AG09319 (cell line): ENCODE data around the gene CMTM4.
"Not testable (repeated sequence)": the region's sequence is repeated elsewhere in the genome, so short reads cannot be mapped to it uniquely, and the experiment has no call there.

Experiments used
- DNase-seq: peaks from one replicate; pipeline ENCODE4 v3.0.0-alpha.2; 2010; ENCODE audit warnings: low read depth; ENCODE audit errors: extremely low read depth
- TF ChIP-seq, protein P1 (sequence below): IDR thresholded peaks from 2 replicates; pipeline ENCODE4 v1.5.1; 2011; ENCODE audit warnings: low read depth, mild to moderate bottlenecking, inconsistent platforms, low read length, moderate library complexity

CMTM4 gene

DNA sequence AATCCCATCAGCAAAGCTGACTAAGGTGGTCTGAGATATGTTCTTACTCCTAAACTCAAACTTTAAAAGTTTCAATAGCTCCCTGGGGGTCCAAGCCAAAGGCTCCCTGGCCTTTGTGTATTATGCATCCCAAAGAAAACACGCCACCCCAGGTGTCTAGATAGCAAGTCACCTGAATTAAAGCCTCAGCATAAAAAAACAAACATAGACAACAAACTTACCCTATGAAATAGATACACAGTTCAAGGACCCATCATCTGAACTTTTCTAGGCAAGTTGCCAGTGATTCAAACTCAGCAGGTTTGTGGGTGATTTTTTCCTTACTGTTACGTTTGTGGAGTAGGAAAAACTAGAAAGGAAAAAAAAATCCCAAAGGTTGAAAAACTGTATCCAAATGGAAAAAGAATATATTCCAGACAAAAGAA lies 79.5 kb downstream of the CMTM4 start:
- DNase-seq = no peak
- TF ChIP-seq, protein P1, sequence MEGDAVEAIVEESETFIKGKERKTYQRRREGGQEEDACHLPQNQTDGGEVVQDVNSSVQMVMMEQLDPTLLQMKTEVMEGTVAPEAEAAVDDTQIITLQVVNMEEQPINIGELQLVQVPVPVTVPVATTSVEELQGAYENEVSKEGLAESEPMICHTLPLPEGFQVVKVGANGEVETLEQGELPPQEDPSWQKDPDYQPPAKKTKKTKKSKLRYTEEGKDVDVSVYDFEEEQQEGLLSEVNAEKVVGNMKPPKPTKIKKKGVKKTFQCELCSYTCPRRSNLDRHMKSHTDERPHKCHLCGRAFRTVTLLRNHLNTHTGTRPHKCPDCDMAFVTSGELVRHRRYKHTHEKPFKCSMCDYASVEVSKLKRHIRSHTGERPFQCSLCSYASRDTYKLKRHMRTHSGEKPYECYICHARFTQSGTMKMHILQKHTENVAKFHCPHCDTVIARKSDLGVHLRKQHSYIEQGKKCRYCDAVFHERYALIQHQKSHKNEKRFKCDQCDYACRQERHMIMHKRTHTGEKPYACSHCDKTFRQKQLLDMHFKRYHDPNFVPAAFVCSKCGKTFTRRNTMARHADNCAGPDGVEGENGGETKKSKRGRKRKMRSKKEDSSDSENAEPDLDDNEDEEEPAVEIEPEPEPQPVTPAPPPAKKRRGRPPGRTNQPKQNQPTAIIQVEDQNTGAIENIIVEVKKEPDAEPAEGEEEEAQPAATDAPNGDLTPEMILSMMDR = no peak

DNA sequence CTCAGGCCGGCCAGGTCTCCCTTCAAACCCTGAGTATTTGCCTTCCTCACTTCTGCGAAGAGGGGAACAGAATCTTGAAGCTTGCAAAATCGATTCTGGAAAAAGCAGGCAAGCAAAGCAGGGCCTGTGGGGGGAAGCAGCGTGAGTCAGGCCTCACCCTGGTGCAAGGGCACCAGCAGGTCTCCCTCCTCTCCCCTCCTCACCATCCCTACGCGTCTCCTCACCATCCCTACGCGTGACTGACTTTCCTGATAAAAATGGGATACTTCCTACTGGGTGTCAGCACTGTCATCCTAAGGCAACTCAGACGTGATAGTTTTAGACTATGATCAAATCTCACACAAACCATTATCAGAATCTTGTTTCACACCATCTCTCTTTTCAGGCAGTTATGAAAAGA lies 80.0 kb downstream of the CMTM4 start:
- TF ChIP-seq, protein P1 = no peak

DNA sequence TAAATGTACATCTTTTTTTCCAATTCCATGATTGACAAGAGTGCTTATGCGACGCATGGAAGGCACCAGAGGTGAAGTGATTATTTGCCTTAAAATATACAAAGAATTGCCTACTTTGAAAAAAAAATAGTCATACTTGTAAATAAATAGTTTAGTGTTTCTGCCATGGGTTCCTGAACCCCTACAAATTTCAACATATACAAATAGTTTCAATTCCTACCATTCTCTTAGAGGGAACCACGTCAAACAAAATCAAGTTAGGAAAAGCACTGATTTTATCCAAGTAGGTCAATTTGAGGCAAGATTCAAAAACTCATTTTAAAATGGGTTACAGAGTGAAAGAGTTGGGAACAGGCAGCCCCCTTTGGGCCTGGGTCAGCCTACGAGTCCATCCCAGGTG lies 80.4 kb downstream of the CMTM4 start:
- TF ChIP-seq, protein P1 = no peak
- no peak for DNase-seq

More for the DNA sequence above, 80.0 kb downstream of the CMTM4 start:
- DNase-seq = no peak

DNA sequence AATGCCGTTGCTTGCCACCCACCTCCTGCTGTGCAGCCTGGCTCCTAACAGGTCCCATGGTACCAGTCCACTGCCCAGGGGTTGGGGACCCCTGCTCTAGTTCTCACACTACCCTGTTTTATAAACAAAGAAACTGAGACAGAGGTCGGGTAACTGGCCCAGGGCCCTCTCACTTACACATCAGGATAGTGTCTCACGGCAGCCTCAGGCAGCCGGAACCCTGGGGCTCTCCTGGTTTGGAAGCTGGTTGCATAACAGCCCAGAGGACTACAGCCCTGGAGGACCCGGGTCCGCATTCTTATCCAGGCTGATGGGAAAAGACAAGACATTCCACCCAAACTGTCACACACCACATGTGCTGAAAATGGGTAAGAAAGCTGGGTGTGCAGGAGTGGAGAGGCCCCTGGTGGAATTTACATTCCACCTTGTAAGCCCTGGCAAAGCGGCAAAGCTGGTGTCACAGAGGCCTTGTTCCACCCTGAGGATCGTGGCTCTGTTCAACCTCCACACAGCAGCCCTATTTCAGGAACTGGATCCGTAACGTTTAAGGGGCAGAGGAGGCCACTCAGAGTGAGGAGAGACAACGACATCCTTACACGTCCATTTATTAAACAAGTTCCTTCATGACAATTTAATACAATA lies 82.3 kb downstream of the CMTM4 start:
- no peak for DNase-seq

DNA sequence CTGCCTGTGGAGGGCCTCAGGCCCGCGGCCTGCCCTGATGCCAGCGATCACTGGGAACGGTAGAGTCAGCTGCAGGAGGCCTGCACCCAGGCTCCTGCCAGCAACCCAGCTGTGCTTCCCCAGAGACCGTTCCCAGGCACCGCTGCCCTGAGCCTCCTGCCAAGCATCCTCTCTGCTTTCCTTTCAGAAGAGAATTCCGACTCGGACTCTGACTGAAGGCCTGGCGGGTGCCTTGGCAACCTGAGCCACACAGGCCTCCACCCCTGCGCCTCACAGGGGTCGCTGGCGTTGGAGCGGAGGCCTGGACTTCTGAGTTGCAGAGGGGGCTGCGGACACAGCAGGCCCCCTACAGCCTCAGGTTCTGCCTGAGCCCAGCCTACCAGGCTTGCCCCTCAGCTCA lies 84.1 kb downstream of the CMTM4 start:
- TF ChIP-seq, protein P1 = no peak
- DNase-seq = no peak

More for the DNA sequence above, 82.3 kb downstream of the CMTM4 start:
- TF ChIP-seq, protein P1 = no peak

DNA sequence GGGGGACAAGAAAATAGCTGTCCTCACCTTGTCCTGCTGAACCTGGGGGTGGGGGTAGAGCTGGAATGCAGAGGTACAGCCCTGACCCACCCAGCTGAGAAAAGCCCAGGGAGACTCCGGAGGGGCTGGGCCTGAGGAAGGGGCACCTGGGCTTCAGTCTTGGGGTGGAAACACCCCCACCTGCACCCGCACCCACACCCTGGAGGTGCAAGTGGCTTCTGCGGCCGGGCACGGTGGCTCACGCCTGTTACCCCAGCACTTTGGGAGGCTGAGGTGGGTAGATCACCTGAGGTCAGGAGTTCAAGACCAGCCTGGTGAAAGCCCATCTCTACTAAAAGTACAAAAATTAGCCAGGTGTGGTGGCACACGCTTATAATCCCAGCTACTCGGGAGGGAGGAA lies 84.6 kb downstream of the CMTM4 start:
- not testable (repeated sequence) for DNase-seq

DNA sequence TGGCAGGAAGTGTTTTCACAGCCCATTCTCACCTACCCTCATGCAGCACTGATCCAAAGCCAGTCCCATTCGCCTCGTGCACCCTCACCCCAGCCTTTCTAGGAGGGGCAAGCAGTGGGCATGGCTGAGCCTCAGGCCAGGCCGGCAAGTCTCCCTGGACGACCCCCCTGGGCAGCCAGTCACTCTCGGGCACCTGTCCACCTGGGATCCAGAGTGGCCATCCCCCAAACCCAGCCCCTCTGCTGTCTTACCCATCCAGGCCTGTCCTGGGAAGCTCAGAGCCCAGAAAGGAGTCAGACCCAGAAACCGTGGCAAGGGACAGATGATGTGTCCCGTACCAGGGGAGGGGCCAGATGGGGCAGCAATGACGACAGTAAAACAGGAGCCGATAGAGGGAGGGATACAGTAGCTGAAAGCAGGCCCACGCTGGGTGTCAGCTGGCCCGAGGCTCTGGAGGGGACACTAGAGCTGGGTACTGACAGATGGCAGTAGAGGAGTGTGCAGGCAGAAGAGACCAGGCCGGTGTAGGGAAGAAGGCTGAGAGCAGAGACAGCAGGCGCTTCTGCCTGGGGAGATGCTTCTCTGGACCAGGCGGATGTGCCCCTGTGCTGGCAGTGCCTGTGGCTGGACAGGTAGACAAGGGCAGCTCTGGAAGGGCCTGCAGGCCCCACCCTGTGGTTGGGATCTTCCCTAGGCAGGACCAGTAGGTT lies 86.3 kb downstream of the CMTM4 start:
- TF ChIP-seq, protein P1 = no peak
- DNase-seq = no peak
